IMR-90 (cell line): ENCODE data around the gene MYH7B. TPM values are rescaled to one million over a fixed set of nuclear protein-coding genes. Genes with fewer than 3 reads are reported as not detected.

Source experiments
- ATAC-seq: fragments of 200-7000 bp; cut with Tn5 transposase; 2 replicates; pipeline ENCODE4 v1.9.1; 2020; ENCODE audit warnings: low read depth, mild to moderate bottlenecking, moderate library complexity
- BruUV-seq: library from RNA; stranded (reverse); fragments of 400-500 nt; replicated peaks from 2 replicates; lab custom pipeline; 2021; lab: Mats Ljungman, UMichigan
- CTCF ChIA-PET: fragments of 300-600 bp; formaldehyde crosslinking; extraction: SDS; loops from one replicate; lab custom pipeline; 2021; ENCODE audit warnings: antibody characterized with exemption; lab: Yijun Ruan, JAX
- POLR2A ChIA-PET: fragments of 300-600 bp; sonication (Branson Sonifier 250); formaldehyde crosslinking; loops from one replicate; lab custom pipeline; 2022; ENCODE audit warnings: antibody characterized with exemption; ENCODE audit not compliant: unreplicated experiment; lab: Charles Lee
- DNase-seq: peaks from one replicate; pipeline ENCODE4 v3.0.0; 2013
- H2AFZ ChIP-seq: replicated peaks from 2 replicates; pipeline ENCODE3; 2013; ENCODE audit warnings: low read length, mild to moderate bottlenecking; ENCODE audit not compliant: poor library complexity
- H2AK5ac ChIP-seq: 2 replicates; pipeline ENCODE4 v1.6.1; 2013; ENCODE audit warnings: low read depth, low read length, inconsistent platforms
- H2AK9ac ChIP-seq: replicated peaks from 2 replicates; pipeline ENCODE3; 2013; ENCODE audit warnings: mild to moderate bottlenecking, low read depth, low read length, moderate library complexity; ENCODE audit not compliant: poor library complexity
- H2BK120ac ChIP-seq: 2 replicates; pipeline ENCODE4 v1.6.1; 2013; ENCODE audit warnings: low read depth, low read length, inconsistent platforms
- H2BK15ac ChIP-seq: 3 replicates; pipeline ENCODE4 v1.6.1; 2013; ENCODE audit warnings: low read depth, low read length, inconsistent platforms
- H2BK20ac ChIP-seq: 2 replicates; pipeline ENCODE4 v1.6.1; 2013; ENCODE audit warnings: low read depth, mild to moderate bottlenecking, inconsistent platforms, low read length, moderate library complexity
- H2BK5ac ChIP-seq: 2 replicates; pipeline ENCODE4 v1.6.1; 2013; ENCODE audit warnings: mild to moderate bottlenecking, low read depth, low read length, inconsistent platforms; ENCODE audit not compliant: poor library complexity, severe bottlenecking
- H3K14ac ChIP-seq: replicated peaks from 2 replicates; pipeline ENCODE4 v1.6.1; 2013; ENCODE audit warnings: low read depth, low read length, inconsistent platforms
- H3K18ac ChIP-seq: 2 replicates; pipeline ENCODE4 v1.6.1; 2013; ENCODE audit warnings: low read depth, low read length, control low read depth
- H3K23ac ChIP-seq: 2 replicates; pipeline ENCODE4 v1.6.1; 2013; ENCODE audit warnings: low read depth, low read length, inconsistent platforms
- H3K27ac ChIP-seq: 2 replicates; pipeline ENCODE4 v1.5.1; 2013; ENCODE audit warnings: mild to moderate bottlenecking, control low read depth, low read length; ENCODE audit not compliant: insufficient read depth
- H3K27me3 ChIP-seq: 2 replicates; pipeline ENCODE4 v1.6.1; 2013; ENCODE audit warnings: low read length; ENCODE audit not compliant: control insufficient read depth, insufficient read depth
- H3K36me3 ChIP-seq: 2 replicates; pipeline ENCODE4 v1.6.1; 2013; ENCODE audit warnings: low read length, mixed read lengths; ENCODE audit not compliant: control insufficient read depth, insufficient read depth
- H3K4ac ChIP-seq: 2 replicates; pipeline ENCODE4 v1.6.1; 2013; ENCODE audit warnings: low read depth, low read length, inconsistent platforms
- H3K4me1 ChIP-seq: 2 replicates; pipeline ENCODE4 v1.6.1; 2013; ENCODE audit warnings: low read length, mixed read lengths; ENCODE audit not compliant: control insufficient read depth, insufficient read depth
- H3K4me2 ChIP-seq: 2 replicates; pipeline ENCODE4 v1.6.1; 2013; ENCODE audit warnings: low read depth, mild to moderate bottlenecking, control low read depth, low read length, moderate library complexity
- H3K4me3 ChIP-seq: 2 replicates; pipeline ENCODE4 v1.5.1; 2013; ENCODE audit warnings: low read depth, mild to moderate bottlenecking, control low read depth, low read length, moderate library complexity; ENCODE audit not compliant: insufficient read depth
- H3K56ac ChIP-seq: 2 replicates; pipeline ENCODE4 v1.6.1; 2013; ENCODE audit warnings: low read length, inconsistent platforms; ENCODE audit not compliant: insufficient read depth; ENCODE audit errors: extremely low read depth
- H3K79me1 ChIP-seq, 2 experiments: 2 replicates each; pipeline ENCODE4 v1.6.1; 2013; ENCODE audit warnings: low read length in 2 of 2, inconsistent platforms in 1 of 2, low read depth in 1 of 2
- H3K9ac ChIP-seq: 2 replicates; pipeline ENCODE4 v1.6.1; 2013; ENCODE audit warnings: low read depth, low read length, control low read depth
- H3K9me1 ChIP-seq: 2 replicates; pipeline ENCODE4 v1.6.1; 2013; ENCODE audit warnings: low read length, inconsistent platforms; ENCODE audit not compliant: insufficient read depth
- H3K9me3 ChIP-seq: 2 replicates; pipeline ENCODE4 v1.6.1; 2013; ENCODE audit warnings: low read length; ENCODE audit not compliant: control insufficient read depth, insufficient read depth
- H4K20me1 ChIP-seq: 2 replicates; pipeline ENCODE4 v1.6.1; 2013; ENCODE audit warnings: low read length, inconsistent platforms; ENCODE audit not compliant: insufficient read depth
- H4K5ac ChIP-seq: 2 replicates; pipeline ENCODE4 v1.6.1; 2013; ENCODE audit warnings: mild to moderate bottlenecking, low read depth, low read length, control low read depth
- H4K8ac ChIP-seq, 2 experiments: 2 replicates each; pipeline ENCODE4 v1.6.1; 2013; ENCODE audit warnings: low read depth in 2 of 2, low read length in 2 of 2, control low read depth in 1 of 2, inconsistent platforms in 1 of 2
- H4K91ac ChIP-seq: 2 replicates; pipeline ENCODE4 v1.6.1; 2013; ENCODE audit warnings: low read depth, low read length, inconsistent platforms; ENCODE audit not compliant: insufficient read depth
- CEBPB ChIP-seq: IDR thresholded peaks from 2 replicates; pipeline ENCODE4 v1.6.1; 2012; ENCODE audit warnings: low read depth, low read length, improper control_type of control experiment
- FOS ChIP-seq: fragments of 150-350 bp; IDR thresholded peaks from 2 replicates; pipeline ENCODE4 v1.6.1; 2016; ENCODE audit warnings: low read depth, low read length
- RAD21 ChIP-seq: IDR thresholded peaks from 2 replicates; pipeline ENCODE4 v1.6.1; 2012; ENCODE audit warnings: low read length, improper control_type of control experiment
- WGBS, 2 experiments: methylation state at CpG; one replicate each; pipeline versions ENCODE4 v1.1.5 to v1.1.7; 2013; ENCODE audit warnings: missing lambda C conversion rate in 2 of 2; ENCODE audit not compliant: insufficient read length in 1 of 2; ENCODE audit errors: extremely low coverage in 2 of 2; 5-methylcytosine and 5-hydroxymethylcytosine counted together
- dilution Hi-C: fragments of 300-500 bp; cut with HindIII; formaldehyde crosslinking; loops from one replicate; pipeline ENCODE4 v1.14.3; 2018; ENCODE audit warnings: low sequenced_read_pairs; ENCODE audit not compliant: unreplicated experiment
- in situ Hi-C: fragments of 300-500 bp; cut with MboI; formaldehyde crosslinking; loops from 3 replicates; pipeline ENCODE4 v1.14.3; 2019; ENCODE audit warnings: low sequenced_read_pairs, inconsistent platforms, mixed read lengths
- intact Hi-C: fragments of 100-400 bp; cut with micrococcal nuclease; formaldehyde crosslinking; loops from 2 replicates; pipeline ENCODE4 v1.10.0; 2022
- polyA plus RNA-seq, 3 experiments: library from polyadenylated mRNA; depleted of rRNA; stranded (reverse); fragments of >200 nt; gene quantifications; 2 replicates each; pipeline ENCODE4 v1.2.3, GENCODE V29; 2012; ENCODE audit warnings: low replicate concordance in 1 of 3
- total RNA-seq: library from RNA; depleted of rRNA; stranded (reverse); fragments of >200 nt; gene quantifications from 2 replicates; pipeline ENCODE4 v1.2.3, GENCODE V29; 2012

Gene MYH7B
- total and polyA plus RNA-seq, 2 of the 4 experiments (the other 2 are of a cell fraction): 0.09 TPM; not detected in 1

GRCh38 chr20:34943808-34944567, 11.7 kb upstream of the MYH7B start:
- intact Hi-C loops: no loop called here
- no peak for ATAC-seq

More at GRCh38 chr20:34943808-34944567, 11.7 kb upstream of the MYH7B start:
- Histone ChIP-seq H2AFZ (no peak overlapping the region), H2BK120ac (no peak overlapping the region; the same call in 1 of the 2 replicates), H2AK5ac (no peak overlapping the region), H3K9me1 (peaks cover 8% of the 10 kb centered on the region), H3K79me1 (peaks cover 0 to 4% of the 10 kb centered on the region in 2 experiments; a peak in 2 of 4 replicates), H3K56ac (no peak overlapping the region), H3K4me1 (peaks cover 3% of the 10 kb centered on the region), H4K20me1 (no peaks in the 10 kb centered on the region), H2BK5ac (no peak overlapping the region), H3K14ac (no peak overlapping the region), H3K9ac (no peak overlapping the region), H3K27ac (no peak overlapping the region), H2BK20ac (no peak overlapping the region), H4K5ac (no peak overlapping the region), H3K18ac (no peak overlapping the region), H3K27me3 (no peaks in the 10 kb centered on the region), H4K91ac (peak overlapping the region; percentile 23; the same call in 1 of the 2 replicates), H3K9me3 (no peaks in the 10 kb centered on the region), H2AK9ac (no peak overlapping the region), H3K36me3 (peaks cover 25% of the 10 kb centered on the region), H3K23ac (no peak overlapping the region), H3K4me3 (no peak overlapping the region), H3K4ac (no peak overlapping the region), H3K4me2 (no peak overlapping the region), H2BK15ac (no peak overlapping the region), H4K8ac (no peak overlapping the region)
- CTCF ChIA-PET: interaction anchor here (0.7 to 1.0 kb wide), 2 partner anchors 16 to 320 kb away, joined by 3 to 4 read pairs; no protein-coding TSS in a partner anchor
- dilution Hi-C loops (no loop called here), in situ Hi-C loops (no loop called here)
- WGBS, 2 experiments: no CpG with 5 or more reads among the region's 2 CpGs
- TF ChIP-seq RAD21 (no peak), FOS (no peak), CEBPB (peak; percentile 65)
- peak; percentile 61 for DNase-seq
- no TSS peak for BruUV-seq
- POLR2A ChIA-PET: no interaction called here
